ENCODE results near the gene SLC22A31. TPM values are rescaled to one million over a fixed set of nuclear protein-coding genes. Genes with fewer than 3 reads are reported as not detected.

The SLC22A31 gene
- total RNA-seq, 2 experiments from 2014 or later = not detected

DNA sequence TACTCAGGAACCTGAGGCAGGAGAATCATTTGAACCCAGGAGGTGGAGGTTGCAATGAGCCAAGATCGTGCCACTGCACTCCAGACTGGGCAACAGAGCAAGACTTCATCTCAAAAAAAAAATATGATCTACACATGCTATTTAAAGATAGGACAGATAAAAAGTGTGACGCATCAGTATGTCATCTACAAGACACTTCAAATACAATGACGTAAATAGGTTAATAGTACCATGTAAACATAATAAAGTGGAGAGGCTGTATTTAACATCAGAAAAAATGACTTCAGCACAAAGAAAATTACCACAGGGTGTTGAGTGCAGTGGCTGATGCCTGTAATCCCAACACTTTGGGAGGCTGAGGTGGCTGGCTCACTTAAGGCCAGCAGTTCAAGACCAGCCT, 37.4 kb upstream of the SLC22A31 start:
- Histone ChIP-seq H3K36me3 (ENCODE audit: insufficient read depth, low read length) (peaks cover 13% of the 10 kb centered on the region), H3K27ac (ENCODE audit: low read depth, low read length, poor library complexity, severe bottlenecking) (no peak overlapping the region), H3K4me2 (ENCODE audit: low read length) (no peak overlapping the region), H3K9me3 (ENCODE audit: low read length) (peaks cover 5% of the 10 kb centered on the region; the same call in 1 of the 2 replicates), H4K20me1 (ENCODE audit: insufficient read depth, low read length) (no peaks in the 10 kb centered on the region), H3K79me2 (ENCODE audit: insufficient read depth, low read depth, low read length) (peaks cover 7% of the 10 kb centered on the region; the same call in 1 of the 2 replicates), H3K9me2 (ENCODE audit: insufficient read depth, low read length) (no peaks in the 10 kb centered on the region), H2AFZ (ENCODE audit: low read length) (no peak overlapping the region), H3K4me3 (ENCODE audit: low read depth, low read length, poor library complexity, severe bottlenecking) (no peak overlapping the region), H3K4me1 (ENCODE audit: insufficient read depth, low read length, poor library complexity, severe bottlenecking) (peaks cover 10% of the 10 kb centered on the region)
- CTCF ChIA-PET (ENCODE audit: unreplicated experiment) = interaction anchor here (0.6 kb wide), 1 partner anchor 38 kb away, joined by 3 read pairs; no protein-coding TSS in a partner anchor
- TF ChIP-seq, protein P1, sequence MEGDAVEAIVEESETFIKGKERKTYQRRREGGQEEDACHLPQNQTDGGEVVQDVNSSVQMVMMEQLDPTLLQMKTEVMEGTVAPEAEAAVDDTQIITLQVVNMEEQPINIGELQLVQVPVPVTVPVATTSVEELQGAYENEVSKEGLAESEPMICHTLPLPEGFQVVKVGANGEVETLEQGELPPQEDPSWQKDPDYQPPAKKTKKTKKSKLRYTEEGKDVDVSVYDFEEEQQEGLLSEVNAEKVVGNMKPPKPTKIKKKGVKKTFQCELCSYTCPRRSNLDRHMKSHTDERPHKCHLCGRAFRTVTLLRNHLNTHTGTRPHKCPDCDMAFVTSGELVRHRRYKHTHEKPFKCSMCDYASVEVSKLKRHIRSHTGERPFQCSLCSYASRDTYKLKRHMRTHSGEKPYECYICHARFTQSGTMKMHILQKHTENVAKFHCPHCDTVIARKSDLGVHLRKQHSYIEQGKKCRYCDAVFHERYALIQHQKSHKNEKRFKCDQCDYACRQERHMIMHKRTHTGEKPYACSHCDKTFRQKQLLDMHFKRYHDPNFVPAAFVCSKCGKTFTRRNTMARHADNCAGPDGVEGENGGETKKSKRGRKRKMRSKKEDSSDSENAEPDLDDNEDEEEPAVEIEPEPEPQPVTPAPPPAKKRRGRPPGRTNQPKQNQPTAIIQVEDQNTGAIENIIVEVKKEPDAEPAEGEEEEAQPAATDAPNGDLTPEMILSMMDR (conservative IDR thresholded peaks at IDR 0.05; ENCODE audit: low read length) = no peak
- TF ChIP-seq EZH2phosphoT487 (IDR thresholded peaks at IDR 0.05; ENCODE audit: borderline replicate concordance, low read depth, low read length) = no peak
- POLR2A ChIA-PET = no interaction called here
- no TSS peak for BruUV-seq (replicated peaks)
- intact Hi-C loops (cut with micrococcal nuclease; ENCODE audit: unreplicated experiment) = no loop called here
- no peak for DNase-seq (ENCODE audit: low spot score)

GRCh38 chr16:89233678-89234490, 33.5 kb upstream of the SLC22A31 start:
- Histone ChIP-seq H3K9me2 (ENCODE audit: insufficient read depth, low read length) (no peaks in the 10 kb centered on the region), H3K4me3 (ENCODE audit: low read depth, low read length, poor library complexity, severe bottlenecking) (no peak overlapping the region), H3K36me3 (ENCODE audit: insufficient read depth, low read length) (peaks cover 43% of the 10 kb centered on the region), H2AFZ (ENCODE audit: low read length) (no peak overlapping the region), H4K20me1 (ENCODE audit: insufficient read depth, low read length) (no peaks in the 10 kb centered on the region), H3K4me1 (ENCODE audit: insufficient read depth, low read length, poor library complexity, severe bottlenecking) (no peaks in the 10 kb centered on the region), H3K9me3 (ENCODE audit: low read length) (no peaks in the 10 kb centered on the region), H3K27ac (ENCODE audit: low read depth, low read length, poor library complexity, severe bottlenecking) (no peak overlapping the region), H3K4me2 (ENCODE audit: low read length) (no peak overlapping the region), H3K79me2 (ENCODE audit: insufficient read depth, low read depth, low read length) (no peaks in the 10 kb centered on the region)
- BruUV-seq (replicated peaks) = no TSS peak
- no peak for TF ChIP-seq EZH2phosphoT487 (IDR thresholded peaks at IDR 0.05; ENCODE audit: borderline replicate concordance, low read depth, low read length)
- TF ChIP-seq, protein P1 (conservative IDR thresholded peaks at IDR 0.05; ENCODE audit: low read length) = no peak
- no peak for DNase-seq (ENCODE audit: low spot score)
- intact Hi-C loops (cut with micrococcal nuclease; ENCODE audit: unreplicated experiment) = no loop called here
- CTCF ChIA-PET (ENCODE audit: unreplicated experiment) = no interaction called here
- POLR2A ChIA-PET = no interaction called here

DNA sequence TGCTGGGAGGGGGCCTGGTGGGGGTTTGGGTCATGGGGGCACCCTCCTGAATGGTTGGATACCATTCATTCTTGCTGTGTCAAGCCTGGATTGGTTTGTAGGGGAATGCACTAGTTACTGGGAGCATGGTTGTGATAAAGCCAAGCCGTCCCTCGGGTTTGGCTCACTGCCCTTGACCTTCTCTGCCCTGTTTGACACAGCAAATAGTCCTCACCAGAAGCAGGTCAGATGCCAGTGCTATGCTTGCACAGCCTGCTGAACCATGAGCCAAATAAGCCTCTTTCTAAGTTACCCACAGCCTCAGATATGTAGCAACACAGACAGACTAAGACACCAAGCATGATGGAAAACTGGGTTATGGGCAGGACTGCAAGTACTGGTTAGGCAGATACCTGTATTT, 31.8 kb upstream of the SLC22A31 start:
- intact Hi-C loops (cut with micrococcal nuclease; ENCODE audit: unreplicated experiment) = no loop called here
- Histone ChIP-seq H3K79me2 (ENCODE audit: insufficient read depth, low read depth, low read length) (no peaks in the 10 kb centered on the region), H3K27ac (ENCODE audit: low read depth, low read length, poor library complexity, severe bottlenecking) (no peak overlapping the region), H3K9me2 (ENCODE audit: insufficient read depth, low read length) (no peaks in the 10 kb centered on the region), H3K9me3 (ENCODE audit: low read length) (no peaks in the 10 kb centered on the region), H3K4me1 (ENCODE audit: insufficient read depth, low read length, poor library complexity, severe bottlenecking) (no peaks in the 10 kb centered on the region), H3K4me3 (ENCODE audit: low read depth, low read length, poor library complexity, severe bottlenecking) (no peak overlapping the region), H2AFZ (ENCODE audit: low read length) (no peak overlapping the region), H3K36me3 (ENCODE audit: insufficient read depth, low read length) (peaks cover 61% of the 10 kb centered on the region), H4K20me1 (ENCODE audit: insufficient read depth, low read length) (no peaks in the 10 kb centered on the region), H3K4me2 (ENCODE audit: low read length) (no peak overlapping the region)
- BruUV-seq (replicated peaks) = no TSS peak
- ChIA-PET CTCF (ENCODE audit: unreplicated experiment) (no interaction called here), POLR2A (no interaction called here)
- DNase-seq (ENCODE audit: low spot score) = no peak
- TF ChIP-seq, protein P1 (conservative IDR thresholded peaks at IDR 0.05; ENCODE audit: low read length) = no peak
- TF ChIP-seq EZH2phosphoT487 (IDR thresholded peaks at IDR 0.05; ENCODE audit: borderline replicate concordance, low read depth, low read length) = no peak
